Stomach (tissue), 4 donors: ENCODE results near the gene TADA3.

Source experiments
- POLR2AphosphoS5 ChIP-seq, 3 donors: sonication (generic); formaldehyde crosslinking; IDR thresholded peaks; one replicate each; pipeline ENCODE4 v1.6.1; 2016; ENCODE audit warnings: antibody characterized with exemption in 3 of 3
- TF ChIP-seq, protein P1 (sequence below), 7 experiments: fragments of 450-650 bp in 4 of 7; fragments of 200-600 bp in 3 of 7; sonication (generic) in 3 of 7; IDR thresholded peaks; one replicate each; pipeline ENCODE4 v1.5.1; 2016 to 2019; ENCODE audit warnings: antibody characterized with exemption in 7 of 7, control low read depth in 2 of 7, mild to moderate bottlenecking in 1 of 7

DNA sequence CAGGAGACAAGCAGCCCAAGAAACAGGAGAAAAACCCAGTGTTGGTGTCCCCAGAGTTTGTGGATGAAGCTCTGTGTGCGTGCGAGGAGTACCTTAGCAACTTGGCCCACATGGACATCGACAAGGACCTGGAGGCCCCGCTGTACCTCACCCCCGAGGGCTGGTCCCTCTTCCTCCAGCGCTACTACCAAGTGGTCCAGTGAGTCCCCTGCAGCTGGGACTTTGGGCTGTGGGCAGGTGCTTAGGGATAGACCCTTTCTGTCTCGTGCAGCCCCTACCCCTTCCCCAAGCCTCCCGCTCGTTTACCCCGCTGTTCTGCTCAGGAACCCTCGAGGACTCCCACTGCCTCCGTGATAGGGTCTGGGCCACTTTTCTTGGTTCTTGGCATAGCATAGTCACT, 28.3 kb upstream of the TADA3 start:
- TF ChIP-seq, protein P1, sequence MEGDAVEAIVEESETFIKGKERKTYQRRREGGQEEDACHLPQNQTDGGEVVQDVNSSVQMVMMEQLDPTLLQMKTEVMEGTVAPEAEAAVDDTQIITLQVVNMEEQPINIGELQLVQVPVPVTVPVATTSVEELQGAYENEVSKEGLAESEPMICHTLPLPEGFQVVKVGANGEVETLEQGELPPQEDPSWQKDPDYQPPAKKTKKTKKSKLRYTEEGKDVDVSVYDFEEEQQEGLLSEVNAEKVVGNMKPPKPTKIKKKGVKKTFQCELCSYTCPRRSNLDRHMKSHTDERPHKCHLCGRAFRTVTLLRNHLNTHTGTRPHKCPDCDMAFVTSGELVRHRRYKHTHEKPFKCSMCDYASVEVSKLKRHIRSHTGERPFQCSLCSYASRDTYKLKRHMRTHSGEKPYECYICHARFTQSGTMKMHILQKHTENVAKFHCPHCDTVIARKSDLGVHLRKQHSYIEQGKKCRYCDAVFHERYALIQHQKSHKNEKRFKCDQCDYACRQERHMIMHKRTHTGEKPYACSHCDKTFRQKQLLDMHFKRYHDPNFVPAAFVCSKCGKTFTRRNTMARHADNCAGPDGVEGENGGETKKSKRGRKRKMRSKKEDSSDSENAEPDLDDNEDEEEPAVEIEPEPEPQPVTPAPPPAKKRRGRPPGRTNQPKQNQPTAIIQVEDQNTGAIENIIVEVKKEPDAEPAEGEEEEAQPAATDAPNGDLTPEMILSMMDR (IDR thresholded peaks at IDR 0.05) = no peak
- TF ChIP-seq POLR2AphosphoS5 (IDR thresholded peaks at IDR 0.05) = no peak
